Neural cell (in vitro differentiated cells): ENCODE results near the gene CBLIF. TPM values are rescaled to one million over a fixed set of nuclear protein-coding genes. Genes with fewer than 3 reads are reported as not detected.

Experiments
- H2AFZ ChIP-seq: fragments of 200-600, 300-800 bp; sonication (generic), shearing (Covaris generic); 2 replicates; pipeline ENCODE4 v1.6.0; 2014; ENCODE audit warnings: low read depth, mild to moderate bottlenecking, antibody characterized with exemption, low read length, moderate library complexity
- H3F3A ChIP-seq: fragments of 200-600 bp; shearing (Covaris generic); 2 replicates; pipeline ENCODE4 v1.6.1; 2016; ENCODE audit warnings: mild to moderate bottlenecking, moderate library complexity, mixed read lengths, antibody characterized with exemption, low read length; ENCODE audit not compliant: insufficient read depth, poor library complexity, severe bottlenecking
- H3K27ac ChIP-seq: fragments of 200-600, 300-800 bp; sonication (generic), shearing (Covaris generic); 2 replicates; pipeline ENCODE4 v1.5.1; 2014; ENCODE audit warnings: mild to moderate bottlenecking, low read length, moderate library complexity
- H3K27me3 ChIP-seq: fragments of 300-800, 200-600 bp; sonication (generic), shearing (Covaris generic); 2 replicates; pipeline ENCODE4 v1.6.0; 2014; ENCODE audit warnings: mild to moderate bottlenecking, low read depth, low read length, moderate library complexity; ENCODE audit not compliant: insufficient read depth
- H3K36me3 ChIP-seq: fragments of 300-800, 200-600 bp; sonication (generic), shearing (Covaris generic); 2 replicates; pipeline ENCODE4 v1.5.1; 2014; ENCODE audit warnings: mild to moderate bottlenecking, antibody characterized with exemption, low read length, moderate library complexity; ENCODE audit not compliant: insufficient read depth
- H3K4me2 ChIP-seq: fragments of 300-800, 200-600 bp; sonication (generic), shearing (Covaris generic); 2 replicates; pipeline ENCODE4 v1.6.0; 2014; ENCODE audit warnings: mild to moderate bottlenecking, low read length
- H3K4me3 ChIP-seq: fragments of 300-800, 200-600 bp; sonication (generic), shearing (Covaris generic); 2 replicates; pipeline ENCODE4 v1.5.1; 2014; ENCODE audit warnings: mild to moderate bottlenecking, low read length, moderate library complexity
- H3K79me2 ChIP-seq: fragments of 200-600 bp; shearing (Covaris generic); replicated peaks from 2 replicates; pipeline ENCODE4 v1.6.0; 2014; ENCODE audit warnings: mild to moderate bottlenecking, low read length, moderate library complexity; ENCODE audit not compliant: insufficient read depth
- H3K9ac ChIP-seq: fragments of 300-800, 200-600 bp; sonication (generic), shearing (Covaris generic); 2 replicates; pipeline ENCODE4 v1.6.1; 2016; ENCODE audit warnings: mild to moderate bottlenecking, low read length, mixed read lengths
- H3K9me2 ChIP-seq: fragments of 200-600 bp; shearing (Covaris generic); 2 replicates; pipeline ENCODE4 v1.6.1; 2016; ENCODE audit warnings: mild to moderate bottlenecking, low read length, mixed read lengths; ENCODE audit not compliant: insufficient read depth
- H3K9me3 ChIP-seq: fragments of 200-600, 300-800 bp; sonication (generic), shearing (Covaris generic); 2 replicates; pipeline ENCODE4 v1.6.1; 2016; ENCODE audit warnings: mild to moderate bottlenecking, mixed run types, low read length, moderate library complexity, mixed read lengths
- H4K20me1 ChIP-seq: fragments of 200-600 bp; shearing (Covaris generic); 2 replicates; pipeline ENCODE4 v1.6.1; 2016; ENCODE audit warnings: mild to moderate bottlenecking, mixed run types; ENCODE audit not compliant: insufficient read depth
- EP300 ChIP-seq: fragments of 450-650 bp; conservative IDR thresholded peaks from 2 replicates; pipeline ENCODE4 v1.6.1; 2014; ENCODE audit warnings: antibody characterized with exemption, mild to moderate bottlenecking, moderate library complexity; ENCODE audit not compliant: poor library complexity, severe bottlenecking
- EZH2 ChIP-seq: fragments of 200-600, 300-800 bp; shearing (Covaris generic), sonication (generic); IDR thresholded peaks from 2 replicates; pipeline ENCODE4 v1.6.1; 2014; ENCODE audit warnings: antibody characterized with exemption, low read length, borderline replicate concordance, mild to moderate bottlenecking; ENCODE audit not compliant: insufficient read depth, poor library complexity, severe bottlenecking
- MXI1 ChIP-seq: fragments of 450-650 bp; conservative IDR thresholded peaks from 2 replicates; pipeline ENCODE4 v1.6.1; 2014; ENCODE audit warnings: antibody characterized with exemption, mild to moderate bottlenecking; ENCODE audit not compliant: poor library complexity, severe bottlenecking
- POLR2AphosphoS5 ChIP-seq: IDR thresholded peaks from 2 replicates; pipeline ENCODE4 v1.6.1; 2012
- RAD21 ChIP-seq: fragments of 450-650 bp; conservative IDR thresholded peaks from 2 replicates; pipeline ENCODE4 v1.6.1; 2014; ENCODE audit warnings: antibody characterized with exemption, mild to moderate bottlenecking, moderate library complexity
- SMC3 ChIP-seq: fragments of 450-650 bp; conservative IDR thresholded peaks from 2 replicates; pipeline ENCODE4 v1.6.1; 2014; ENCODE audit warnings: antibody characterized with exemption, mild to moderate bottlenecking, moderate library complexity; ENCODE audit not compliant: poor library complexity
- TAF1 ChIP-seq: IDR thresholded peaks from 2 replicates; pipeline ENCODE4 v1.6.1; 2012; ENCODE audit warnings: low read depth
- polyA plus RNA-seq: library from polyadenylated mRNA; depleted of rRNA; stranded (reverse); fragments of >200 nt; gene quantifications from 2 replicates; pipeline ENCODE4 v1.2.3, GENCODE V29; 2014
- TF ChIP-seq, protein P1 (sequence below): fragments of 450-650 bp; IDR thresholded peaks from 2 replicates; pipeline ENCODE4 v1.5.1; 2014; ENCODE audit warnings: antibody characterized with exemption, mild to moderate bottlenecking, moderate library complexity; ENCODE audit not compliant: poor library complexity, severe bottlenecking
- TF ChIP-seq, protein P2 (sequence below): IDR thresholded peaks from 2 replicates; pipeline ENCODE4 v1.6.1; 2012; ENCODE audit warnings: borderline replicate concordance

CBLIF gene
- polyA plus RNA-seq, 1 donor from 2014 or later: not detected

DNA sequence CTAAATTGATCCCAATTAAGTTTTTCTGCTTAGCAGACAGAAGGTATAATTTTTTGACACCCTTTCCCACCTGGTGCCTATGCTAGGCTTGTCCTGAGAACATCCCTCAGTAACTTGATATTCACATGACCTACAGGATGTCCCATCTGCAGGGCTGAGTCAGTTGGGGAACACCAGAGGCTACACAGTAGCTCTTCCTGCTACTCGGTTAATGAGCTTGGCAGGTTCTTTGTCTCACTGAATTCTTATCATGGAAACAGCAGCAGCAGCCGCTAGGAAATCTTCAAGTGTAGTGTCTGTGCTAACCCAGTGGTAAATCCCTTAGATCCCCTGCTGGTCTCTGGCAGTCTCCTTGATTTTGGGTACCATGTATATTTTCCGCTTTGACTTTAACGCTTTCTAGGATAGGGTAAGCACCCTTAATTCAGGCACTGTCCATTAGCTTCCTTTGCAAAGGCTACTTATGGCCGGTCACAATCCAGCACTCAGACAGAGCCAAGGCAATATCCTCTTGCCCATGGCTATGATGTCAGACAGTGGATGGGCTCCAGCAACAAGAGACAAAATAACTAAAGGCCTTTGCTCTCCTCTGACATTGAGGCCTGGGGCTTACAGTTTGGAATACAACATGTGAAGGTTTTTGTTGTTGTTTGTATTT lies 43.2 kb downstream of the CBLIF start:
- Histone ChIP-seq H3K9ac (no peak overlapping the region), H3F3A (no peaks in the 10 kb centered on the region), H3K27me3 (no peaks in the 10 kb centered on the region), H3K4me2 (no peak overlapping the region), H3K79me2 (no peaks in the 10 kb centered on the region), H3K9me2 (no peaks in the 10 kb centered on the region), H3K4me3 (no peak overlapping the region), H3K27ac (no peak overlapping the region), H2AFZ (no peak overlapping the region), H3K36me3 (no peaks in the 10 kb centered on the region), H3K9me3 (no peaks in the 10 kb centered on the region), H4K20me1 (no peaks in the 10 kb centered on the region)
- TF ChIP-seq EP300 (no peak), TAF1 (no peak), RAD21 (no peak), SMC3 (no peak), EZH2 (no peak), POLR2AphosphoS5 (no peak), MXI1 (no peak)
- TF ChIP-seq, protein P1, sequence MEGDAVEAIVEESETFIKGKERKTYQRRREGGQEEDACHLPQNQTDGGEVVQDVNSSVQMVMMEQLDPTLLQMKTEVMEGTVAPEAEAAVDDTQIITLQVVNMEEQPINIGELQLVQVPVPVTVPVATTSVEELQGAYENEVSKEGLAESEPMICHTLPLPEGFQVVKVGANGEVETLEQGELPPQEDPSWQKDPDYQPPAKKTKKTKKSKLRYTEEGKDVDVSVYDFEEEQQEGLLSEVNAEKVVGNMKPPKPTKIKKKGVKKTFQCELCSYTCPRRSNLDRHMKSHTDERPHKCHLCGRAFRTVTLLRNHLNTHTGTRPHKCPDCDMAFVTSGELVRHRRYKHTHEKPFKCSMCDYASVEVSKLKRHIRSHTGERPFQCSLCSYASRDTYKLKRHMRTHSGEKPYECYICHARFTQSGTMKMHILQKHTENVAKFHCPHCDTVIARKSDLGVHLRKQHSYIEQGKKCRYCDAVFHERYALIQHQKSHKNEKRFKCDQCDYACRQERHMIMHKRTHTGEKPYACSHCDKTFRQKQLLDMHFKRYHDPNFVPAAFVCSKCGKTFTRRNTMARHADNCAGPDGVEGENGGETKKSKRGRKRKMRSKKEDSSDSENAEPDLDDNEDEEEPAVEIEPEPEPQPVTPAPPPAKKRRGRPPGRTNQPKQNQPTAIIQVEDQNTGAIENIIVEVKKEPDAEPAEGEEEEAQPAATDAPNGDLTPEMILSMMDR: no peak
- TF ChIP-seq, protein P2, sequence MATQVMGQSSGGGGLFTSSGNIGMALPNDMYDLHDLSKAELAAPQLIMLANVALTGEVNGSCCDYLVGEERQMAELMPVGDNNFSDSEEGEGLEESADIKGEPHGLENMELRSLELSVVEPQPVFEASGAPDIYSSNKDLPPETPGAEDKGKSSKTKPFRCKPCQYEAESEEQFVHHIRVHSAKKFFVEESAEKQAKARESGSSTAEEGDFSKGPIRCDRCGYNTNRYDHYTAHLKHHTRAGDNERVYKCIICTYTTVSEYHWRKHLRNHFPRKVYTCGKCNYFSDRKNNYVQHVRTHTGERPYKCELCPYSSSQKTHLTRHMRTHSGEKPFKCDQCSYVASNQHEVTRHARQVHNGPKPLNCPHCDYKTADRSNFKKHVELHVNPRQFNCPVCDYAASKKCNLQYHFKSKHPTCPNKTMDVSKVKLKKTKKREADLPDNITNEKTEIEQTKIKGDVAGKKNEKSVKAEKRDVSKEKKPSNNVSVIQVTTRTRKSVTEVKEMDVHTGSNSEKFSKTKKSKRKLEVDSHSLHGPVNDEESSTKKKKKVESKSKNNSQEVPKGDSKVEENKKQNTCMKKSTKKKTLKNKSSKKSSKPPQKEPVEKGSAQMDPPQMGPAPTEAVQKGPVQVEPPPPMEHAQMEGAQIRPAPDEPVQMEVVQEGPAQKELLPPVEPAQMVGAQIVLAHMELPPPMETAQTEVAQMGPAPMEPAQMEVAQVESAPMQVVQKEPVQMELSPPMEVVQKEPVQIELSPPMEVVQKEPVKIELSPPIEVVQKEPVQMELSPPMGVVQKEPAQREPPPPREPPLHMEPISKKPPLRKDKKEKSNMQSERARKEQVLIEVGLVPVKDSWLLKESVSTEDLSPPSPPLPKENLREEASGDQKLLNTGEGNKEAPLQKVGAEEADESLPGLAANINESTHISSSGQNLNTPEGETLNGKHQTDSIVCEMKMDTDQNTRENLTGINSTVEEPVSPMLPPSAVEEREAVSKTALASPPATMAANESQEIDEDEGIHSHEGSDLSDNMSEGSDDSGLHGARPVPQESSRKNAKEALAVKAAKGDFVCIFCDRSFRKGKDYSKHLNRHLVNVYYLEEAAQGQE: no peak

DNA sequence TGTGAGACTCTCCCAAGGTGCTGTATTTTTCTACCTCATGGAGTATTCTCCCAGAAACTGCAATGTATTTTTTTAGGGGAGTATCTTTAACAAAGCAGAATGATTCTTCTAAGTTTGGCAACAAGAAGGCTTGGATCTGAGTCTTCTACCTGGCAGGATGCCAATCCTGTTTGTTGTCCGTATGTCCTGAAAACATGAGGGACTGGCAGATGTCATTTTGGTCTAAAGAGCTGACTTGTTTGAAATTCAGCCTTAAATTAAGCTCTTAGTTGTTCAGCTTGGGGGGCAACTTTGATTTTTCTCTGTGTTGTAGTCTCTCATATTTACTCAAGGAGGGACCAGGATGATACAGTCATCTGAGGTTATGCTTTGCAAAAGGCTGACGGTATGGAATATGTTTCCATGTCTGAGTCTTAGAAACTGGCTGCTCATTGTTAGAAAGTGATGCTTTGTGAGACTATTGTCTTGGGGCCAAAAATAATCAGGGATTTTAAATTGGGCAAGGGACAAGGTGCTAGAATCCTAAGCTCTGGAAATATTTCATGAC lies 44.1 kb downstream of the CBLIF start:
- Histone ChIP-seq H3K9me3 (no peaks in the 10 kb centered on the region), H3K27me3 (no peaks in the 10 kb centered on the region), H2AFZ (no peak overlapping the region), H3K36me3 (no peaks in the 10 kb centered on the region), H3K4me2 (no peak overlapping the region), H3K9ac (no peak overlapping the region), H3K79me2 (no peaks in the 10 kb centered on the region), H3K9me2 (no peaks in the 10 kb centered on the region), H4K20me1 (no peaks in the 10 kb centered on the region), H3K4me3 (no peak overlapping the region), H3F3A (no peaks in the 10 kb centered on the region), H3K27ac (no peak overlapping the region)
- TF ChIP-seq, protein P1: no peak
- TF ChIP-seq POLR2AphosphoS5: no peak
- no peak for TF ChIP-seq TAF1
